A549 treated with CpdA at 1 μM for 4 hours (cell line): ENCODE data around the gene PARP2. TPM values are rescaled to one million over a fixed set of nuclear protein-coding genes. Genes with fewer than 3 reads are reported as not detected.

ENCODE experiments used
- total RNA-seq: library from RNA; stranded (reverse); fragments of 200-300 nt; extraction: Qiagen RNA extraction; gene quantifications from 5 replicates; pipeline ENCODE4 v1.2.3, GENCODE V29; 2022; ENCODE audit warnings: low read depth

The PARP2 gene
- 21.7 to 25.0 TPM (median 23.5 TPM) in 5 replicates for total RNA-seq

DNA sequence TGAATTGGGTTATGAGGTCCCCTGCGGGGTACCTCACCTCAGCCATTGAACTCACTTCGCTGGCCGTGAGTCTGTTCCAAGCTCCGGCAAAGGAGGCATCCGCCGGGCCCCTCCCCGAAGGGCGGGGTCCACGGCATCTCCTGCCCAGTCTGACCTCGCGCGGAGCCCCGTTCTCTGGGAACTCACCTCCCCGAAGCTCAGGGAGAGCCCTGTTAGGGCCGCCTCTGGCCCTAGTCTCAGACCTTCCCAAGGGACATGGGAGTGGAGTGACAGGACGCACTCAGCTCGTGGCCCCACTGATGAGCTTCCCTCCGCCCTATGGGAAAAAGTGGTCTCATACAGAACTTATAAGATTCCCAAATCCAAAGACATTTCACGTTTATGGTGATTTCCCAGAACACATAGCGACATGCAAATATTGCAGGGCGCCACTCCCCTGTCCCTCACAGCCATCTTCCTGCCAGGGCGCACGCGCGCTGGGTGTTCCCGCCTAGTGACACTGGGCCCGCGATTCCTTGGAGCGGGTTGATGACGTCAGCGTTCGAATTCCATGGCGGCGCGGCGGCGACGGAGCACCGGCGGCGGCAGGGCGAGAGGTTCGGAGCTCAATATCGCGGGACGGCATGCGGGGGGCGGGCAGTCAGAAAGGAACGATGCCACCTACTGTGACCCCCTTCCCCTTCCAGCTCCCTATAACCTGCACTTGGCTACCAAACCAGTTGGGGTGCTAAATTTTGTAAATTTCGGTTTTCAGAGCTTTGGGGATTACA is at the start of gene PARP2:
Gene PARP2, plus strand, starts transcription at position 544 of the 770 bp plus-strand sequence. Its CDS starts 7 bp downstream, at position 551.

DNA sequence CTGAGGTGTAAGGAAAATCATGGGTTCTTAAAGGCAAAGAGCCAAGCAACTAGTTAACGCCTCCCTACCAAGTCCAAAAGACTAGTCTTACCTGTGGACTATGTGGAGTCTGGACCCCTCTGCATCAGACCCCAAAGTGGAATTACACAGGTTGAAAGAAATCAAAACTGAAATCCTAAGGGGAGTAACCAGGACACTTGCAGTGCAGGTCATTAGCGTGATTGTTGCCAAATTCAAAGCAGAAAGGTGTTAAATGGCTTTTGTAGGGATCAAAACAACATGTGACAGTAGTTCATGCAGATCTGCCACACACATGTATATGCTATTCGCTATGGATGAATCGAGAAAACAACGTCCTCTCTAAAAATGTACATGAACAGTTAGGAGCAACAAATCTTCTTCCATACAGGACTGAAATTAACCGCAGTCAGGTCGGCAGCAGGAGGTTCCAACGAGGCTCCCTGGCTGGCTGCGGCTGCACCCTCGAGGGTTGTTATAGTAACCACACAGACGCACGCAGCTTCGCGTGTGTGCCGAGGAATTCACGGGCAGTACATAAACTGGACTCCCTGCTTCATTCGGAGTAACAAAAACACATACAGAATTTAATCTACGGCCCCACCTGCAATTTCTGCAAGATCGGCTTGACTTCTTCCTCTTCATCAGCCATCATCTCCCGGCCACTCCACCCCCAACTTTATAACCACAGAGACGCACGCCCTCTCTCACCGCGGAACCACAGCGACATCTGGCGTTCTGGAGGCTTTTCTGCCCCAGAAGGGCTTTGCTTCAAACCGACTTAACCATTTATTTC is 38.0 kb upstream of the PARP2 start, which contains the start of gene TTC5:
Gene TTC5, minus strand, starts transcription at position 687 of the 814 bp plus-strand sequence. Its CDS starts 14 bp downstream, at position 673.

DNA sequence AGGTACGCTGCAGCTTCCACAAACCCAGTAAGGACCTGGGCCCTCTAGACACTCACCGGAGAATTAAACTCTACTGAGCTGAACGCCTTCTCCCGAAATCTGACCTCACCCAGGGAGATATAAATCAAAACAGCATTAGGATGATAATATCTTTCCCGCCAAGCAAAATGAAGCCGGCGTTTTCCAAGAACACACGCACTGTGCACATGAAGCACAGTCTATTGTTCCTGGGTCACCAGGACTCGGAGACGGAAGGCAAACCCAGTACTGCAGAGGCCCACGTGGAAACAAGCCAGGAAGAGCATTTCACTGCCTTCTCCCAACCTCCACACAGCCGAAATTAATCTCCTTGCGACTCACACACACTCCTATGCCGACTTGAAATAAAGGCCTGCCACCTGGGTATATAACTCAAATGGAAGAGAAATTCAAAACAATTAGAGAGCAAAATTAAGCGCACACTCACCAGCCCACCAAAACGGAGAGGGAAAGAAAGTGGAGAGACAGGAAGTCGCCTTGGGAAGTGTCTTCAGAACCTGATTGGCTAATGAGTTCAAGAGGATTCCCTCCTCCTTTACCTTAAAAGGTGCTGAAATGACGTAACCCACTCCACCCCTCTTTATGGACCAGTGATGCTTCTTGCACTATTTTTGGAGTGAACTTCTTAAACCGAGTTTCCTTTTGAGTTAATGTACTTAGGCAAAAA is 10.5 kb upstream of the PARP2 start, which contains the start of gene CCNB1IP1:
Gene CCNB1IP1, minus strand, starts transcription at position 492 of the 706 bp plus-strand sequence. CDS start 16,756 bp downstream, outside the sequence.

Other genes starting within 250 kb of the PARP2 start
- gene OR4K17, start 232.9 kb upstream of the PARP2 start, total RNA-seq: not detected in 5 replicates
- not detected in 5 replicates for gene OR4N5, start 204.8 kb upstream of the PARP2 start, total RNA-seq
- not detected in 5 replicates for gene OR11G2, start 152.7 kb upstream of the PARP2 start, total RNA-seq
- not detected in 5 replicates for gene OR11H6, start 119.9 kb upstream of the PARP2 start, total RNA-seq
- not detected in 5 replicates for gene OR11H7, start 114.7 kb upstream of the PARP2 start, total RNA-seq
- not detected in 5 replicates for gene OR11H4, start 104.3 kb upstream of the PARP2 start, total RNA-seq
- gene TTC5, start 37.7 kb upstream of the PARP2 start, total RNA-seq: 18.1 to 29.1 TPM (median 20.6 TPM) in 5 replicates
- gene CCNB1IP1, start 10.4 kb upstream of the PARP2 start, total RNA-seq: 38.9 to 61.4 TPM (median 43.0 TPM) in 5 replicates
- gene TEP1, start 69.9 kb downstream of the PARP2 start, total RNA-seq: 8.4 to 11.9 TPM (median 10.9 TPM) in 5 replicates
- gene KLHL33, start 92.5 kb downstream of the PARP2 start, total RNA-seq: 0.01 TPM in 1 of 5 replicates, not detected in the others
- gene OSGEP, start 111.2 kb downstream of the PARP2 start, total RNA-seq: 23.9 to 30.0 TPM (median 26.1 TPM) in 5 replicates
- 262 to 275 TPM (median 270 TPM) in 5 replicates for gene APEX1, start 111.6 kb downstream of the PARP2 start, total RNA-seq
- gene PIP4P1, start 117.8 kb downstream of the PARP2 start, total RNA-seq: 30.6 to 38.5 TPM (median 35.8 TPM) in 5 replicates
- gene PNP, start 125.8 kb downstream of the PARP2 start, total RNA-seq: 171 to 195 TPM (median 176 TPM) in 5 replicates
- 0.19 to 0.30 TPM (median 0.26 TPM) in 4 of 5 replicates, not detected in the other for gene RNASE10, start 161.9 kb downstream of the PARP2 start, total RNA-seq
- gene RNASE9, start 217.4 kb downstream of the PARP2 start, total RNA-seq: not detected in 5 replicates
- not detected in 5 replicates for gene RNASE11, start 244.4 kb downstream of the PARP2 start, total RNA-seq
- gene RNASE12, start 247.7 kb downstream of the PARP2 start, total RNA-seq: not detected in 5 replicates